DOHH2 (cell line): Measurements from ENCODE around the gene RIPK4.

Experiments used
- H3F3A ChIP-seq: fragments of 200-600 bp; sonication (generic), shearing (Covaris generic); 2 replicates; pipeline ENCODE4 v1.6.0; 2016; ENCODE audit warnings: antibody characterized with exemption, mild to moderate bottlenecking; ENCODE audit not compliant: control insufficient read depth, insufficient read depth
- H3K27ac ChIP-seq: fragments of 200-600 bp; sonication (generic); 2 replicates; pipeline ENCODE4 v1.5.1; 2014; ENCODE audit warnings: low read depth, mild to moderate bottlenecking, low read length, moderate library complexity
- H3K27me3 ChIP-seq: fragments of 200-600 bp; sonication (generic); 2 replicates; pipeline ENCODE4 v1.6.1; 2014; ENCODE audit warnings: mild to moderate bottlenecking, low read length, mixed read lengths; ENCODE audit not compliant: control insufficient read depth
- H3K36me3 ChIP-seq: fragments of 200-600 bp; sonication (generic); 2 replicates; pipeline ENCODE4 v1.6.1; 2014; ENCODE audit warnings: mild to moderate bottlenecking, low read length, moderate library complexity, mixed read lengths; ENCODE audit not compliant: control insufficient read depth
- H3K4me1 ChIP-seq: fragments of 200-600 bp; sonication (generic); 2 replicates; pipeline ENCODE4 v1.6.1; 2014; ENCODE audit warnings: mild to moderate bottlenecking, low read length, mixed read lengths; ENCODE audit not compliant: control insufficient read depth
- H3K4me2 ChIP-seq: fragments of 200-600 bp; sonication (generic); 2 replicates; pipeline ENCODE4 v1.6.0; 2014; ENCODE audit warnings: mild to moderate bottlenecking, low read length, moderate library complexity
- H3K4me3 ChIP-seq: fragments of 200-600 bp; sonication (generic); 2 replicates; pipeline ENCODE4 v1.5.1; 2014; ENCODE audit warnings: mild to moderate bottlenecking, low read length, mixed read lengths
- H3K79me2 ChIP-seq: fragments of 200-600 bp; sonication (generic); 2 replicates; pipeline ENCODE4 v1.6.1; 2014; ENCODE audit warnings: mild to moderate bottlenecking, low read length, mixed read lengths; ENCODE audit not compliant: control insufficient read depth
- H3K9me2 ChIP-seq: fragments of 200-600 bp; sonication (generic); replicated peaks from 2 replicates; pipeline ENCODE4 v1.6.1; 2014; ENCODE audit warnings: mild to moderate bottlenecking, low read length, mixed read lengths; ENCODE audit not compliant: control insufficient read depth
- H3K9me3 ChIP-seq: fragments of 200-600 bp; sonication (generic); 2 replicates; pipeline ENCODE4 v1.6.1; 2014; ENCODE audit warnings: antibody characterized with exemption, low read length, mixed read lengths; ENCODE audit not compliant: control insufficient read depth, insufficient read depth
- H4K20me1 ChIP-seq: fragments of 200-600 bp; sonication (generic); 2 replicates; pipeline ENCODE4 v1.6.0; 2014; ENCODE audit warnings: low read depth, mild to moderate bottlenecking, antibody characterized with exemption, low read length, moderate library complexity; ENCODE audit not compliant: control insufficient read depth, insufficient read depth
- EZH2phosphoT487 ChIP-seq: fragments of 200-600 bp; sonication (generic); IDR thresholded peaks from 2 replicates; pipeline ENCODE4 v1.6.1; 2017; ENCODE audit warnings: borderline replicate concordance, mild to moderate bottlenecking, antibody characterized with exemption, low read length, moderate library complexity, mixed read lengths
- TF ChIP-seq, protein P1 (sequence below): fragments of 200-600 bp; sonication (generic); IDR thresholded peaks from one replicate; pipeline ENCODE4 v1.5.1; 2014; ENCODE audit warnings: antibody characterized with exemption, mild to moderate bottlenecking, low read depth, low read length; ENCODE audit not compliant: poor library complexity, severe bottlenecking

RIPK4 gene

DNA sequence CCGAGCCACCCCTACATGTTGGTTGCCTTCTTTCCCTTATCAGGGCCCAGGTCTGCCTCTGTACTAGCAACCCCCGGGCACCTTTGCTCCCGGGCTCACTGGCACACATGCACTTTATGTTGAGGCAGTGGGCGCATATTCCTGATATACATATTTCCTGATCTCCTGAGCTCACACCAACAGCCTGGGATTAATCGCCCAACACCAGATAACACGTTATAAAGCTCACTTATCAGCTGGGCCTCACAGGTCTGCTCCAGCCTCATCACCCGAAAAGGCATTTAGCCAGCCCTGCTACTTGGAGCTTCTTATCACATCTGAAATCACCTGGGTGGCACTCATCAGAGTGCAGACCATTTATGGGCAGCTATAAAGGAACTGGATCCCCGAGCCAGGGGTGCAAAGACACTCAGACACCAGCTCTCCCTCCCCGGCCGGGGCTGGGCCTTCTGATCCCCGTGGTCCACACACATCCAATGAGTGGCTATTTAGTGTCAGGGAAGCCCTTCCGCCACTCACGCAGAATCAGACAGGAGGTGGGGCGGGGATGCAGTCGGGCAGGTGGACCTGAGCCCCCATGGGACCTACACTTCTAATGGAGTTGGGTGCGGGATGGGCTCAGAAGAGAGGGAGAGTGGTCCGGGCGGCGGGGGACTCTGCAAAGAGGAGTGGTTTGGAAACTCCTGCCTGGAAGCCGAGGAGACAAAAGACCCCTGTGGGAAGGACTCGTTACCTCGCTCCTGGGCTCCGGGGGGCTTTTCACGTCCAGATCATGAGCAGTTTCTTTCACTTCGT lies 21.6 kb downstream of the RIPK4 start:
- H3K9me2 ChIP-seq: no peaks in the 10 kb centered on the region
- no peaks in the 10 kb centered on the region for H3K9me3 ChIP-seq
- H3F3A ChIP-seq: no peaks in the 10 kb centered on the region
- no peaks in the 10 kb centered on the region for H3K79me2 ChIP-seq
- H4K20me1 ChIP-seq: no peaks in the 10 kb centered on the region
- H3K36me3 ChIP-seq: no peaks in the 10 kb centered on the region
- no peak overlapping the region for H3K4me3 ChIP-seq
- no peak overlapping the region for H3K27ac ChIP-seq
- H3K4me1 ChIP-seq: no peaks in the 10 kb centered on the region
- no peaks in the 10 kb centered on the region for H3K27me3 ChIP-seq
- no peak overlapping the region for H3K4me2 ChIP-seq
- TF ChIP-seq, protein P1, sequence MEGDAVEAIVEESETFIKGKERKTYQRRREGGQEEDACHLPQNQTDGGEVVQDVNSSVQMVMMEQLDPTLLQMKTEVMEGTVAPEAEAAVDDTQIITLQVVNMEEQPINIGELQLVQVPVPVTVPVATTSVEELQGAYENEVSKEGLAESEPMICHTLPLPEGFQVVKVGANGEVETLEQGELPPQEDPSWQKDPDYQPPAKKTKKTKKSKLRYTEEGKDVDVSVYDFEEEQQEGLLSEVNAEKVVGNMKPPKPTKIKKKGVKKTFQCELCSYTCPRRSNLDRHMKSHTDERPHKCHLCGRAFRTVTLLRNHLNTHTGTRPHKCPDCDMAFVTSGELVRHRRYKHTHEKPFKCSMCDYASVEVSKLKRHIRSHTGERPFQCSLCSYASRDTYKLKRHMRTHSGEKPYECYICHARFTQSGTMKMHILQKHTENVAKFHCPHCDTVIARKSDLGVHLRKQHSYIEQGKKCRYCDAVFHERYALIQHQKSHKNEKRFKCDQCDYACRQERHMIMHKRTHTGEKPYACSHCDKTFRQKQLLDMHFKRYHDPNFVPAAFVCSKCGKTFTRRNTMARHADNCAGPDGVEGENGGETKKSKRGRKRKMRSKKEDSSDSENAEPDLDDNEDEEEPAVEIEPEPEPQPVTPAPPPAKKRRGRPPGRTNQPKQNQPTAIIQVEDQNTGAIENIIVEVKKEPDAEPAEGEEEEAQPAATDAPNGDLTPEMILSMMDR: no peak
- no peak for TF ChIP-seq EZH2phosphoT487

DNA sequence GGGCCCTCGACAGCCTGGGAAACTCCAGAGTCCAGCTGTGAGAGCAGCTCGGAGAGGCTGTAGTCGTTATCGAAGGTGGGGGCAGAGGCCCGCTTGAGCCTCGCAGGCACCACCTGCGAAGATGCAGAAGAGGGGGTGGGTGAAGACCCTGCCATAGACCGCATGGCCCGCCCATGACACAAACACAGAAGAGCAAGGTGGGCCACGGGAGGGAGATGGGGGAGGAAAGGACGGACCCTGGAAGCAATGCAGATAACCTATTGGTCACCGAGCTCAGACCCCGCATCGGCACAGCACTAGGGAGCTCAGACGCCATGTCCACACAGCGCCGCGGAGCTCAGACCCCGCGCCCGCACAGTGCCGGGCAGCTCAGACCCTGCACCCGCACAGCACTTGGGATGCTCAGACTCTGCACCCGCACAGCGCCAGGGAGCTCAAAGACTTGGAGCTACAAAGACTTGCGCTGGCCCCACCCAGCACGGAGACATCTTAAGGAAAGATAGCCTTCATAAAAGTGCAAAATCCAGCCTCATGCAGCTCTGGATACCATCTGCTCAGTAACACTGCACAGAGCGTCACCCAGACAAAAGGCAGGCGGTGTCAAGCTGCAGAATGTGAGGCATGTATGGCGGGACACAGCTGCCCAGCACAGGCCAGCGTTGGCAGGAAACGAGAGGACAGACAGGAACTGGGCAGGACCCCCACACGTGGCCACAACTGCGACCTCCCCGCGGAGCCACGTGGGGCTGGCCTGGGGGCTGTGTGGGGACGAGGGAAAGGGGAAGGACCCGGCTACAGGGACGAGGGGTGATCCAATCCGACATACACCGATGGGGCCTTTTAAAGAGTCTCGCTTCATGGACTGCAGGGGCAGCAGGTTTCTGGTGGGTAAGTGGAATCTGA lies 22.6 kb downstream of the RIPK4 start:
- no peak overlapping the region for H3K4me2 ChIP-seq
- no peak overlapping the region for H3K4me3 ChIP-seq
- H3K79me2 ChIP-seq: no peaks in the 10 kb centered on the region
- H3K9me2 ChIP-seq: no peaks in the 10 kb centered on the region
- no peaks in the 10 kb centered on the region for H3K9me3 ChIP-seq
- no peak for TF ChIP-seq EZH2phosphoT487
- TF ChIP-seq, protein P1: no peak
- H3K4me1 ChIP-seq: no peaks in the 10 kb centered on the region
- no peaks in the 10 kb centered on the region for H3K36me3 ChIP-seq
- no peak overlapping the region for H3K27ac ChIP-seq
- H4K20me1 ChIP-seq: no peaks in the 10 kb centered on the region
- no peaks in the 10 kb centered on the region for H3K27me3 ChIP-seq
- no peaks in the 10 kb centered on the region for H3F3A ChIP-seq

DNA sequence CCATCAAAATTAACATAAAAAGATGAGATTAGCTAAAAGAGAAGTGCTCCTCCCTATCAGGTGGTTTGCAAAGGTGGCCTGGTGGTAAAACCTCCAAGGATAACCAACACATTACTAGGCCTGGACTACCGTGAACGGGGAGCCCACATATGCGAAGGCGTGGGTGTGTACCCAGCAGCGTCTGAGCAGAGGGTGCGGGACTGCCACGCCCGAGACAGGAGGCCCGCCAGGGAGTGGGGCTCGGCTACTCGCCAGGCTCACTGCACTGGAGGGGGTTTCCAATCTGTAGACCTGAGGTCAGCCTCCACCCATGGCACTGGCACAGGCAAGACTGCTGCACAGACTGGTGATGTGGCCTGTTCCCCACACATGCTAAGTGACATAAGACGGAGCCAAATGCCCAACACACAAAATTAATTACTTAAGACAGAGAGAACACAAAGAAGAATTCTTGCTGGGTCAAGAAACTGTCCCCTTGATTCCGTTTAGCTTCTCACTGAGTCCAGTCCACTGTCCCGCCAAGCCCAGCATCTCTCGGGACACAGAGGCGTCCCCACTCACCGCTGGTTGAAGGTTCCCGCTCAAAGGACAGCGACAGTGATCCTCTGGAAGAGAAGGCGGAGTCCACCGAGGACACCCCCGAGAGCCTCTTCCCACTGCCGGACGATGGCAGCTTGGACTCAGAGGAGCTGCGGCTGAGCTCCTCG lies 23.4 kb downstream of the RIPK4 start:
- Histone ChIP-seq H3K9me3 (no peaks in the 10 kb centered on the region), H3K9me2 (no peaks in the 10 kb centered on the region), H3K27ac (no peak overlapping the region), H3F3A (no peaks in the 10 kb centered on the region), H3K36me3 (no peaks in the 10 kb centered on the region), H3K4me2 (no peak overlapping the region), H3K4me3 (no peak overlapping the region), H4K20me1 (no peaks in the 10 kb centered on the region), H3K4me1 (no peaks in the 10 kb centered on the region), H3K79me2 (no peaks in the 10 kb centered on the region), H3K27me3 (no peaks in the 10 kb centered on the region)
- no peak for TF ChIP-seq EZH2phosphoT487
- TF ChIP-seq, protein P1: no peak
